NCI-H2081 treated with DMSO at 0.1 percent for 48 hours (cell line): Measurements from ENCODE around the gene ZC3H7B.

Experiments
- DNase-seq: peaks from one replicate; lab custom pipeline; 2025; lab: John Stamatoyannopoulos, UW

ZC3H7B gene

GRCh38 chr22:41354979-41355378 is 53.7 kb downstream of the ZC3H7B start:
- DNase-seq = no peak

- DNase-seq = no peak
Observed at GRCh38 chr22:41355895-41356294, 54.6 kb downstream of the ZC3H7B start.

- DNase-seq = no peak
Observed at GRCh38 chr22:41356430-41357028, 55.2 kb downstream of the ZC3H7B start.

DNA sequence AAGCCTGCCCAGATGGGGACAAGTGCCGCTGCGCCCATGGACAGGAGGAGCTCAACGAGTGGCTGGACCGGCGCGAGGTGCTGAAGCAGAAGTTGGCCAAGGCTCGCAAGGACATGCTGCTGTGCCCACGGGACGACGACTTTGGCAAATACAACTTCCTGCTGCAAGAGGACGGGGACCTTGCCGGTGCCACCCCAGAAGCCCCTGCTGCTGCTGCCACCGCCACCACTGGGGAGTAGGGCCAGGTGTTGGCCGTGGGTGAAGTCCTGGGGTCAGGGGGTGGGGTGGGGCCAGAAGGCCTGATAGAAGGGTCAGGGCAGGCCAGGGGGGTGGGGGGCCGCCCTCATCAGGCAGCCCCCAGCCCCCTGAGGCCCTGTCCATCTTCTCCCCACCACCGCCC is 55.9 kb downstream of the ZC3H7B start:
- no peak for DNase-seq

GRCh38 chr22:41358927-41359326 is 57.6 kb downstream of the ZC3H7B start:
- no peak for DNase-seq

- DNase-seq = no peak
Observed at GRCh38 chr22:41359376-41359775, 58.1 kb downstream of the ZC3H7B start.

DNA sequence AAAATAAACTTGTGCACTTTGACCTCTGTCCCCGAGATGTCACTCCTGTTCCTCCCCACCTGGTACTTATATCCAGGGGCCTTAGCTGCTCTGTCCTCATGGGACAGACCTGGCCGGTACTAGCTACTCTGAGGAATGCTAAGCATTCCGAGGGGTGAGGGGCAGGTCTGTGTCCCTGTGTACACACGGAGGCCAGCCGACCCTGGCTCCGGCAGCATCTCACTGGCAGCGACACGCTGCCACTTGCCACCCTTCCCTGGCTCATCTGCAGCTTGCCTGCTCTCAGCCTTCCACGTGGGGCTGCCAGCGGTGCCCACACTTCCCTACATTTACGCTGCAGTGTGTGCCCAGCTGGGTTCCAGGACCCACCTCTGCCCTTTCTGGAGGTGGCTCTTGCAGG is 58.8 kb downstream of the ZC3H7B start:
- DNase-seq = no peak

GRCh38 chr22:41361716-41362310 is 60.5 kb downstream of the ZC3H7B start:
- no peak for DNase-seq

DNA sequence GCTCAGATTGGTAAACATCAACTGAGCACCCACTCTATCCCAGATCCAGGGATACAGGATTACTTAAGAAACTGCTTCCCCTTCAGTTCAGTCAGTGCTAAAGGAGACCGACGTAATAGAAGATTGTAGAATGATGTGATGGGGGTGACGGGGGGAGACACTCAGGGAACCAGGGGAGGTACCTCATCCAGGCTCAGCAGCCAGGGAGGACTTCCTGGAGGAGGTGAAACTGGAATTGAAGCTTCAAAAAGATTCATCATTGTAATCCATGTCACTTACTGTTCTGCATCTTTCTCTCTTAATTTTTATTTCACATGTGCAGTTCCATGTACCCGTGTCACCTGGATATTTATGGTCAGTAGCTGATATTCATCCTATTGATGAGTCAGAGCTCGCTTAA is 61.3 kb downstream of the ZC3H7B start:
- no peak for DNase-seq

DNA sequence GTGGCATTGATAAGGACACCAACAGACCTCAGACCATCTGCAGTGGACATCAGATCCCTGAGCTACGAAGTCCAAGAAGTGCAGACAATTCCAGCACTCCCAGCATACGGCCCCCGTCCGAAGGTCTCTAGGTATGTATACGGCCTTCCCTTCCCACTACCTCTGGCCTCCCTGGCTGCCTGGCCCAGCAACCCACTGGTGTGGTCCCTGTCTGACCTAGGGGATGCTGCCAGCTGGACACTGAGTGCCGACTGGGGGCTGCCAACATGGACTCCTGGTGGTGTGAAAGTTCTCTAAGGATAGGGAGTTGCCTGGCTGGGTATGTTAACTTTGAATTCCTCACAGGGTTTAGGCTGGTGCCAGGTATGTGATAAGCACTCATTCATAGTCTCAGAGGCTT is 62.9 kb downstream of the ZC3H7B start:
- no peak for DNase-seq

GRCh38 chr22:41364955-41365354 is 63.6 kb downstream of the ZC3H7B start:
- DNase-seq = no peak

DNA sequence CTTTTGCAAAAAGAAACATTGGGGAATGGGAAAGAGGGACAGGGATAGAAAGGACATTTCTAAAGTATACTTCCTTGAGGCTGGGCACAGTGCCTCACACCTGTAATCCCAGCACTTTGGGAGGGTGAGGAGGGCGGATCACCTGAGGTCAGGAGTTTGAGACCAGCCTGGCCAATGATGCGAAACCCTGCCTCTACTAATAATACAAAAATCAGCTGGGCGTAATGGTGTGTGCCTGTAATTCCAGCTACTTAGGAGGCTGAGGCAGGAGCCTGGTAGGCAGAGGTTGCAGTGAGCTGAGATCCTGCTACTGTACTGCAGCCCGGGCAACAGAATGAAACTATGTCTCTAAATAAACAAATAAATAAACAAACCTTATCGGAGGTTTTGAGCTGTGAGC is 64.1 kb downstream of the ZC3H7B start:
- DNase-seq = no peak

DNA sequence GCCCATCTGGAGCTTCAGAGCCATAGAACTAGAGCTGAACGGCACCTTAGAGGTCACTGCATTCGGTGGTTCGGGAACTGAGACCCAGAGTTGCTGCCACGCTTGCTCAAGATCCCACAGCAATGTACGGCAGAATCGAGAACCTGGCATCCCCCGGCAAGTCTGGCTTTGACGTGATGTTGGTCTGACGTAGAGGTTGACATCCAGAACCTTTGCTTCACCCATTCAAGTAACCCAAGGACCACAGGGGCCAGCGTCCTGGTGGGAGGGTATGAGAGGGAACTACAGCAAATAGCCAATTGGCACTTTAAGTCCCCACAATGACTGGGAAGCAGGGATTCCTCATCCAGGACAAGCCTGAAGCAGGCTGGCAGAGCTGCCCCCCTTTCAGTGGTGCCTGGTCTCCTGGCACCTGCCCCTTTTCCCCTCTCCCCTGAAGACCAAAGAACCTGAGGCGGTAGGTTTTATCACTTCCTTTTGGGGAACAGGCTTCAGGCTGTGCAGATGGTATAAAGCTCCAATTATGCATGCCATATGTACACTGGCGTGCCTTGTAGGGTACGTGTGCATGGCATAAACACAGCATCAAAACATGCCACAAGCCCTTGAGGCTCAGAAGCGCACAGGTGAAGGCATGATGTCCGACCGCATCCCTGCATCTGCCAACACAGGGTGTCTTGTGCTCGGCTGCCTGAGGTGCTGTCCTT is 65.2 kb downstream of the ZC3H7B start:
- DNase-seq = no peak

GRCh38 chr22:41367039-41367679 is 65.8 kb downstream of the ZC3H7B start:
- peak; percentile 80 for DNase-seq

- DNase-seq = no peak
Observed at GRCh38 chr22:41367680-41368542, 66.6 kb downstream of the ZC3H7B start.

DNA sequence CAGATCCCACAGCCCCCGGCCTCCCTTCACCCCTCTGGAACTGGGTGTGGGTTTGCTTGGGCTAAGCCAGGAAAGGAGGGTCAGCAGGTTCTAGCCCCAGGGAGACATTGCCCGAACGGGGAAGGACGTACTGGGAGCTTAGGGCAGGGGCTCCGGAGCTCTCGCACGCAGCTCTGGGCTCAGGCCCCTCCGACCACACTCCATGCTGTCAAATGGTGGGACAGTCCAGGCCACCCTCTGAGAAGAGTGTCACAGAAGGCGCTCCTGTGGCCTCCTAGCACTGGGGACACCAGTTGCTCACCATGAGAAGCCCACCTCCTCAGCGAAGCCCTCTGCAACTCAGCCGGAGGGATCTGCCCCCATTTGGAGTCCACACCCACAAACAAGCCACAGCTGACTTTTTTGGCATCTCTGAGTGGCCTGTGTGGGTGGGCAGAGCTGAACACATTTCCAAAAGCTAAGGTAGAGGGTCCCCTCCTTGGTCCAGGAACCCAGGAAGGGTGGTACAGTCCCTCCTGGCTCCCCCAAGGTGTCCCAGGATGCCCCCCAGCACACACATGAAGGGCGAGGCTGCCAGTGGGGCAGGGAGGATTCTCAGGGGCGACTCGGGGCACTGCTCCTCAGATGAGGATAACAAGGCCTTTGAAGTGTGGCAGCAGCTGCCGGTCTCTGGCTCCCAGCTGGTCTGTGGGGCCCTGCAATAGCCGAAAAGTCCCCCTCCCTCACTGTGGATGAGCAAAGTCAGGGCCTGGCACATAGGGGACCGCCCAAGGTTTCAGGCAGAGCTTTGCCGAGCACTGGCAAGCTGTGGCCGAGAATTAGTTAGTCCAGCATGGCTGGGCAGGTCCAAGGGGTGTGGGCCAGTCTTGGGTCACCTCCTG is 67.5 kb downstream of the ZC3H7B start:
- DNase-seq = no peak

DNA sequence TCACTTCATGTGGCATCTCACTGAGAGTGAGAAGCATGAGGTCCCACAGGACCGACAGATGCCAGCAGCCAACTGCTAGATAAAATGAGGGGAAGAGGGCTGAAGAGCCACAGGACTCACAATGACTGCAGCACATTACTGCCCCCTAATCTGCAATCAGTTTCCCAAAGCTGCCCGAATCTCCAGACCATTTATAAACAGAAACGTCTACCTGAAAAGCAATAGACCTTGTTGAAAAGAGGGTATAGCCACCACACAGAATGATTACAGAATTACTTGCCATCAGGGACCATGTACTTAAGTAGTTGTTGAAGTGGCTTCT is 68.1 kb downstream of the ZC3H7B start:
- DNase-seq = no peak

DNA sequence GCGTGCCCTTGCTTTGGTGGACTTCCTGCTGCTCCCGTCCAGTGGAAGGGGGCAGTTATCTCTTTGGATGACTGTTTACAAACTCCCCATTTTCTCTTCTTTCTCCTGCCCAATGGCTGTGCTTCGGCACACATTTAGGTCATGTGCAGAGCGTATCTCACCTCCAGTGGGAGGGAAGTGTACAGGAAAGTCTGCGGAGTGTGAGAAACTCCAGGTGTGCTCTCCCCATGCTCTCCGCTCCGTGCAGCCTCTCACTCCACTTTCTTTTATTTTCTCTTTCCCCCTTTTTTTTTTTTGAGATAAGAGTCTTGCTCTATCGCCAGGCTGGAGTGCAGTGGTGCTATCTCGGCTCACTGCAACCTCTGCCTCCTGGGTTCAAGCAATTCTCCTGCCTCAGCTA is 68.5 kb downstream of the ZC3H7B start:
- DNase-seq = no peak

- DNase-seq = no peak
Observed at GRCh38 chr22:41377846-41378245, 76.5 kb downstream of the ZC3H7B start.

- DNase-seq = no peak
Observed at GRCh38 chr22:41380993-41381328, 79.6 kb downstream of the ZC3H7B start.

DNA sequence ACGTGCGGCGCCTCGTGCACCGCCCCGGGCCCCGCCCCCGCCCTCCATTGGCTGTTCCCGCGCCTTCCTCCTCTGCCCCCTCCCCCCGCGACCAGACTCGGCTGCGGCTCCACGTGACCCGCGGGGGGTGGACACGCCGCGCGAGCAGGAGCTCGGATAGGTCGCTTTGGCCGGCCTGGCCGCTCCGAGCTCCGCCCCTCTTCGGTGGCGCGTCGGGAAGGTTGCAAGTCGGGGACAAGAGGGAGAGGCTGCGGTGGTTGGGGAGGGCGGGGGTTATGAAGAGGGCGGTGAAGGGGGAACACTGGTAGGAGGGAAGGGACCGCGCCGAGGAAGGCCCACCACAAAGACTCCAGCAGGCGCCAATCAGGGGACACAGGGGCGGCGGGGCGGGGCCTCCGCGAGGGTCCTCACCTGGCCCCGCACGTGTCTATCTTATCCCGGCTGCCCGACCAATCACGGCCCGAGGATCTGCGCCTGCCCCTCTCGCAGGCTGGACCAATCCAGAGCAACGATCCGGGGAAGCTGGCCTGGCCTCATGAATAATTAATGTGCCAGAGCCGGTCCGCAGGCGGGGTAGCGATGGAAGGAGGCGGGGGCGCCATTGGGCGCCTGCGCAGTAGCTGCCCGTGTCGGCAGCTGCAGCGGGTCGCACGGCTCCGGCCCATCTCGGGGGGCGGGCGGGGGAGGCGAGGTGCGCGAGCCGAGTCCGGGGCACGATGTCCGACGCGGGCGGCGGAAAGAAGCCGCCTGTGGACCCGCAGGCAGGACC is 80.2 kb downstream of the ZC3H7B start, which contains the start of gene TEF:
TEF (plus strand) TSS at position 614 of the 769 bp plus-strand sequence; CDS start at position 717, 103 bp downstream.
- peak; percentile 90 for DNase-seq
